ENCODE data around the gene KCNK13. TPM values are rescaled to one million over a fixed set of nuclear protein-coding genes. Genes with fewer than 3 reads are reported as not detected.

Gene KCNK13
- total RNA-seq, 1 donor from 2014 or later: not detected

GRCh38 chr14:90107789-90108188 lies 46.0 kb downstream of the KCNK13 start:
- no peaks in the 10 kb centered on the region for H3K36me3 ChIP-seq

GRCh38 chr14:90109858-90110257 lies 48.1 kb downstream of the KCNK13 start:
- Histone ChIP-seq H3K4me1 (no peaks in the 10 kb centered on the region), H3K27ac (no peak overlapping the region), H3K4me3 (no peak overlapping the region), H3K9me3 (no peaks in the 10 kb centered on the region), H3K27me3 (no peaks in the 10 kb centered on the region), H3K36me3 (no peaks in the 10 kb centered on the region)
- TF ChIP-seq CTCF (IDR thresholded peaks at IDR 0.05) (no peak), POLR2A (IDR thresholded peaks at IDR 0.05) (no peak), POLR2AphosphoS5 (IDR thresholded peaks at IDR 0.05; ENCODE audit: insufficient read depth in 1 of 2, low read depth in 1 of 2) (no peak)
- no peak for DNase-seq (ENCODE audit: extremely low spot score in 2 of 2)
- intact Hi-C loops (cut with DNase I): no loop called here

More at GRCh38 chr14:90107789-90108188, 46.0 kb downstream of the KCNK13 start:
- Histone ChIP-seq H3K4me1 (no peaks in the 10 kb centered on the region), H3K4me3 (no peak overlapping the region), H3K27ac (no peak overlapping the region), H3K27me3 (no peaks in the 10 kb centered on the region), H3K9me3 (no peaks in the 10 kb centered on the region)
- TF ChIP-seq POLR2AphosphoS5 (IDR thresholded peaks at IDR 0.05; ENCODE audit: insufficient read depth in 1 of 2, low read depth in 1 of 2): no peak
- no peak for TF ChIP-seq POLR2A (IDR thresholded peaks at IDR 0.05)
- TF ChIP-seq CTCF (IDR thresholded peaks at IDR 0.05): no peak
- intact Hi-C loops (cut with DNase I): no loop called here
- DNase-seq (ENCODE audit: extremely low spot score in 2 of 2): no peak

GRCh38 chr14:90111895-90112534 lies 50.2 kb downstream of the KCNK13 start:
- DNase-seq (ENCODE audit: extremely low spot score in 2 of 2): no peak
- TF ChIP-seq POLR2AphosphoS5 (IDR thresholded peaks at IDR 0.05; ENCODE audit: insufficient read depth in 1 of 2, low read depth in 1 of 2): no peak
- no peak for TF ChIP-seq CTCF (IDR thresholded peaks at IDR 0.05)
- TF ChIP-seq POLR2A (IDR thresholded peaks at IDR 0.05): no peak
- Histone ChIP-seq H3K27me3 (no peaks in the 10 kb centered on the region), H3K4me3 (no peak overlapping the region), H3K9me3 (no peaks in the 10 kb centered on the region), H3K36me3 (no peaks in the 10 kb centered on the region), H3K4me1 (no peaks in the 10 kb centered on the region), H3K27ac (no peak overlapping the region)
- intact Hi-C loops (cut with DNase I): no loop called here

GRCh38 chr14:90114554-90114953 lies 52.8 kb downstream of the KCNK13 start:
- Histone ChIP-seq H3K4me3 (no peak overlapping the region), H3K27ac (no peak overlapping the region), H3K36me3 (no peaks in the 10 kb centered on the region), H3K9me3 (no peaks in the 10 kb centered on the region), H3K27me3 (no peaks in the 10 kb centered on the region), H3K4me1 (no peaks in the 10 kb centered on the region)
- TF ChIP-seq POLR2A (IDR thresholded peaks at IDR 0.05) (no peak), POLR2AphosphoS5 (IDR thresholded peaks at IDR 0.05; ENCODE audit: insufficient read depth in 1 of 2, low read depth in 1 of 2) (no peak), CTCF (IDR thresholded peaks at IDR 0.05) (no peak)
- DNase-seq (ENCODE audit: extremely low spot score in 2 of 2): no peak
- intact Hi-C loops (cut with DNase I): no loop called here

GRCh38 chr14:90115780-90116179 lies 54.0 kb downstream of the KCNK13 start:
- H3K9me3 ChIP-seq: no peaks in the 10 kb centered on the region
- DNase-seq (ENCODE audit: extremely low spot score in 2 of 2): no peak
- no peak for TF ChIP-seq POLR2AphosphoS5 (IDR thresholded peaks at IDR 0.05; ENCODE audit: insufficient read depth in 1 of 2, low read depth in 1 of 2)
- TF ChIP-seq CTCF (IDR thresholded peaks at IDR 0.05): no peak
- no peak for TF ChIP-seq POLR2A (IDR thresholded peaks at IDR 0.05)
- H3K4me1 ChIP-seq: no peaks in the 10 kb centered on the region
- intact Hi-C loops (cut with DNase I): no loop called here
- H3K27me3 ChIP-seq: no peaks in the 10 kb centered on the region
- no peak overlapping the region for H3K27ac ChIP-seq
- H3K4me3 ChIP-seq: no peak overlapping the region
- no peaks in the 10 kb centered on the region for H3K36me3 ChIP-seq

Data from vagina (tissue), 2 donors.